ENCODE data around the gene C4orf17.

C4orf17 gene

GRCh38 chr4:99537674-99538073 lies 26.9 kb downstream of the C4orf17 start:
- no peak for DNase-seq

GRCh38 chr4:99540277-99540939 lies 29.6 kb downstream of the C4orf17 start:
- DNase-seq, result no peak

GRCh38 chr4:99552872-99553271 lies 42.1 kb downstream of the C4orf17 start:
- no peak for DNase-seq

GRCh38 chr4:99563310-99564186 lies 52.7 kb downstream of the C4orf17 start, which contains the start of gene TRMT10A:
Gene TRMT10A, minus strand, starts transcription at chr4:99564039. Its CDS starts 4,701 bp downstream, at chr4:99559338.
- DNase-seq, result peak; percentile 80

- DNase-seq, result no peak
Observed at GRCh38 chr4:99564921-99565320, 54.1 kb downstream of the C4orf17 start.

GRCh38 chr4:99571883-99572282 lies 61.1 kb downstream of the C4orf17 start:
- no peak for DNase-seq

GRCh38 chr4:99572527-99573240 lies 61.9 kb downstream of the C4orf17 start:
- no peak for DNase-seq

- no peak for DNase-seq
Observed at GRCh38 chr4:99573735-99574368, 63.0 kb downstream of the C4orf17 start.

GRCh38 chr4:99574530-99575324 lies 63.9 kb downstream of the C4orf17 start, which contains the start of gene MTTP:
Gene MTTP, plus strand, starts transcription at chr4:99574824. Its CDS starts 86 bp downstream, at chr4:99574910.
- no peak for DNase-seq

GRCh38 chr4:99578714-99579113 lies 67.9 kb downstream of the C4orf17 start:
- DNase-seq, result no peak

GRCh38 chr4:99585516-99585915 lies 74.7 kb downstream of the C4orf17 start:
- DNase-seq, result no peak

- no peak for DNase-seq
Observed at GRCh38 chr4:99586322-99586721, 75.5 kb downstream of the C4orf17 start.

- no peak for DNase-seq
Observed at GRCh38 chr4:99586797-99587196, 76.0 kb downstream of the C4orf17 start.

- no peak for DNase-seq
Observed at GRCh38 chr4:99587309-99587708, 76.5 kb downstream of the C4orf17 start.

- no peak for DNase-seq
Observed at GRCh38 chr4:99587803-99588202, 77.0 kb downstream of the C4orf17 start.

GRCh38 chr4:99591757-99592156 lies 80.9 kb downstream of the C4orf17 start:
- no peak for DNase-seq
